B cell (primary cell): ENCODE data around the gene COPS8.

Experiments used
- EZH2 ChIP-seq: IDR thresholded peaks from 2 replicates; pipeline ENCODE4 v1.6.1; 2012; ENCODE audit warnings: borderline replicate concordance, low read depth, mild to moderate bottlenecking, moderate library complexity, low read length; ENCODE audit not compliant: insufficient read depth, poor library complexity, severe bottlenecking
- TF ChIP-seq, protein P1 (sequence below): fragments of 200-600 bp; IDR thresholded peaks from one replicate; pipeline ENCODE4 v1.8.0; 2022; ENCODE audit warnings: antibody characterized with exemption, mild to moderate bottlenecking

DNA sequence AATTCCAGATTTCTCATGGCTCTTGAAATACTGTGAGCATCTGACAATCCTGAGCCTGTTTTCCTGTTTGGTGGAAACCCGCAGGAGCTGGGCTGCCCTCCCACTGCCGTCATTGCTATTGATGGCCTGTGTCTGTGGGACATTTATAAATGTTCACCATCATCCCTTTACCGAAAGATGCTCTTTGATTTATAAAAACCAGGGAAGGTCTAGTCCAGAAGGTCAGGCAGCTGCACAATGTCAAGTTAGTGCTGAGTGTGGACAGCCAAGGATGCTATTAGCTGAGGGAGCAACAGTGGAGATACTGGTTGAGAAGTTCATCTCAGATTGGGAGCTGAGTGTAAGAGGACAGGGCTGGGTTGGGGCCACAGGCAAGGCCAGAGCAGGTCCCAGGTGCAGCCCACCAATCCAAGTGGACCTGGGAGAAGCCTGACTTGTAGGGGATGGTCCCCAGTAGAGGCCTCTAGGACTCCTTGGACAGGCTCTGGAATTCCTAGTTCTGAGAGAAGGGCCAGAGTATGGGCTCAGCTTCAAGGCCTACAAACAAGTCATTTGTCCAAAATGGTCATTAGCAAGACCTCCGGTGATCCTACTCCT, 55.1 kb downstream of the COPS8 start:
- TF ChIP-seq, protein P1, sequence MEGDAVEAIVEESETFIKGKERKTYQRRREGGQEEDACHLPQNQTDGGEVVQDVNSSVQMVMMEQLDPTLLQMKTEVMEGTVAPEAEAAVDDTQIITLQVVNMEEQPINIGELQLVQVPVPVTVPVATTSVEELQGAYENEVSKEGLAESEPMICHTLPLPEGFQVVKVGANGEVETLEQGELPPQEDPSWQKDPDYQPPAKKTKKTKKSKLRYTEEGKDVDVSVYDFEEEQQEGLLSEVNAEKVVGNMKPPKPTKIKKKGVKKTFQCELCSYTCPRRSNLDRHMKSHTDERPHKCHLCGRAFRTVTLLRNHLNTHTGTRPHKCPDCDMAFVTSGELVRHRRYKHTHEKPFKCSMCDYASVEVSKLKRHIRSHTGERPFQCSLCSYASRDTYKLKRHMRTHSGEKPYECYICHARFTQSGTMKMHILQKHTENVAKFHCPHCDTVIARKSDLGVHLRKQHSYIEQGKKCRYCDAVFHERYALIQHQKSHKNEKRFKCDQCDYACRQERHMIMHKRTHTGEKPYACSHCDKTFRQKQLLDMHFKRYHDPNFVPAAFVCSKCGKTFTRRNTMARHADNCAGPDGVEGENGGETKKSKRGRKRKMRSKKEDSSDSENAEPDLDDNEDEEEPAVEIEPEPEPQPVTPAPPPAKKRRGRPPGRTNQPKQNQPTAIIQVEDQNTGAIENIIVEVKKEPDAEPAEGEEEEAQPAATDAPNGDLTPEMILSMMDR: no peak
- TF ChIP-seq EZH2: no peak
